Head of caudate nucleus (tissue), 42 donors: ENCODE measurements around the gene TNFRSF17.
"Not testable (repeated sequence)": the region's sequence is repeated elsewhere in the genome, so short reads cannot be mapped to it uniquely, and the experiment has no call there.

ENCODE experiments used
- DNase-seq, 42 donors: peaks; one replicate each; pipeline versions ENCODE4 v3.0.0 to v3.0.0-alpha.2; 2020 to 2021; ENCODE audit warnings: mixed read lengths in 7 of 42
- intact Hi-C: fragments of 100-400 bp; cut with DNase I; formaldehyde crosslinking; loops from one replicate; pipeline ENCODE4 v1.15.0; 2022

Gene TNFRSF17

GRCh38 chr16:11964761-11965551, at the start of gene TNFRSF17:
TNFRSF17 (plus strand) TSS chr16:11965210; CDS start chr16:11965325, 115 bp downstream.
- peak in 8 of 42 donors; percentile 22 to 56 (median 42) for DNase-seq
- intact Hi-C loops: no loop called here

GRCh38 chr16:11915644-11916523, 49.1 kb upstream of the TNFRSF17 start, which contains the start of gene GSPT1:
GSPT1 (minus strand) TSS chr16:11915956; CDS start chr16:11915720, 236 bp downstream.
- peak; percentile 95 to 100 (median 98) for DNase-seq
- intact Hi-C loops: loop anchor here (5.0 to 10.0 kb wide), 3 partner anchors 64 to 974 kb away; partner anchors contain the start of genes CLEC16A, DEXI, RSL1D1 and ZC3H7A

GRCh38 chr16:11916524-11917285, 48.3 kb upstream of the TNFRSF17 start:
- intact Hi-C loops: loop anchor here (5.0 to 10.0 kb wide), 3 partner anchors 64 to 974 kb away; partner anchors contain the start of genes CLEC16A, DEXI, RSL1D1 and ZC3H7A
- peak in 29 of 42 donors; percentile 4 to 67 (median 30) for DNase-seq

- DNase-seq: peak in 2 of 42 donors; percentile 16 to 44
- intact Hi-C loops: not testable (repeated sequence)
Observed at GRCh38 chr16:11924046-11924445, 41.0 kb upstream of the TNFRSF17 start.

GRCh38 chr16:11927350-11927749, 37.7 kb upstream of the TNFRSF17 start:
- DNase-seq: not testable (repeated sequence)

GRCh38 chr16:11941945-11942344, 23.1 kb upstream of the TNFRSF17 start, which contains the start of gene NPIPB2:
NPIPB2 (minus strand) TSS chr16:11942045; CDS start chr16:11942045, 0 bp downstream.
- intact Hi-C loops, DNase-seq: not testable (repeated sequence)

More at GRCh38 chr16:11927350-11927749, 37.7 kb upstream of the TNFRSF17 start:
- intact Hi-C loops: not testable (repeated sequence)

- intact Hi-C loops: loop anchor here (5.0 kb wide), 1 partner anchor 121 kb away; no protein-coding TSS in a partner anchor
- no peak for DNase-seq
Observed at GRCh38 chr16:11946433-11946832, 18.6 kb upstream of the TNFRSF17 start.

GRCh38 chr16:11948819-11949218, 16.2 kb upstream of the TNFRSF17 start:
- intact Hi-C loops: loop anchor here (5.0 kb wide), 1 partner anchor 118 kb away; no protein-coding TSS in a partner anchor
- no peak for DNase-seq

GRCh38 chr16:11949527-11949926, 15.5 kb upstream of the TNFRSF17 start:
- peak in 35 of 42 donors; percentile 10 to 83 (median 58) for DNase-seq
- intact Hi-C loops: loop anchor here (5.0 kb wide), 1 partner anchor 118 kb away; no protein-coding TSS in a partner anchor

GRCh38 chr16:11950388-11950787, 14.6 kb upstream of the TNFRSF17 start:
- DNase-seq: no peak
- intact Hi-C loops: no loop called here

- DNase-seq, intact Hi-C loops: not testable (repeated sequence)
Observed at GRCh38 chr16:11953576-11953975, 11.4 kb upstream of the TNFRSF17 start.

- intact Hi-C loops: no loop called here
- DNase-seq: no peak
Observed at GRCh38 chr16:11955713-11956123, 9.3 kb upstream of the TNFRSF17 start.

- no peak for DNase-seq
Observed at GRCh38 chr16:11956558-11956957, 8.5 kb upstream of the TNFRSF17 start.

GRCh38 chr16:11957591-11958395, 7.2 kb upstream of the TNFRSF17 start:
- DNase-seq: no peak
- intact Hi-C loops: no loop called here

More at GRCh38 chr16:11956558-11956957, 8.5 kb upstream of the TNFRSF17 start:
- intact Hi-C loops: no loop called here

GRCh38 chr16:11962457-11962856, 2.6 kb upstream of the TNFRSF17 start:
- DNase-seq, intact Hi-C loops: not testable (repeated sequence)

GRCh38 chr16:11962978-11963377, 2.0 kb upstream of the TNFRSF17 start:
- not testable (repeated sequence) for DNase-seq

GRCh38 chr16:11963706-11964105, 1.3 kb upstream of the TNFRSF17 start:
- DNase-seq: peak in 1 of 42 donors; percentile 19
- intact Hi-C loops: no loop called here

More at GRCh38 chr16:11962978-11963377, 2.0 kb upstream of the TNFRSF17 start:
- intact Hi-C loops: not testable (repeated sequence)
